Panc1 (cell line): ENCODE results near the gene UPF1. TPM values are rescaled to one million over a fixed set of nuclear protein-coding genes. Genes with fewer than 3 reads are reported as not detected.

Experiments
- ATAC-seq: fragments of 200-7000 bp; cut with Tn5 transposase; 2 replicates; pipeline ENCODE4 v1.9.1; 2020; ENCODE audit warnings: mild to moderate bottlenecking, moderate library complexity
- BruUV-seq: library from RNA; stranded (reverse); fragments of 400-500 nt; replicated peaks from 2 replicates; lab custom pipeline; 2021; lab: Mats Ljungman, UMichigan
- CTCF ChIA-PET: fragments of 300-600 bp; sonication (Branson Sonifier 250); formaldehyde crosslinking; loops from one replicate; lab custom pipeline; 2022; ENCODE audit warnings: antibody characterized with exemption; lab: Charles Lee
- POLR2A ChIA-PET: fragments of 300-600 bp; sonication (Branson Sonifier 250); formaldehyde crosslinking; loops from one replicate; lab custom pipeline; 2022; ENCODE audit warnings: antibody characterized with exemption; lab: Charles Lee
- DNase-seq: peaks from one replicate; pipeline ENCODE4 v3.0.0-alpha.2; 2010; ENCODE audit warnings: low read depth, low spot score
- H3K27ac ChIP-seq: 2 replicates; pipeline ENCODE4 v1.5.1; 2011; ENCODE audit warnings: mild to moderate bottlenecking, low read length, inconsistent platforms
- H3K27me3 ChIP-seq: fragments of 200-500 bp; sonication (Bioruptor generic); 2 replicates; pipeline ENCODE4 v1.6.0; 2014; ENCODE audit warnings: low read length, inconsistent platforms; ENCODE audit not compliant: control insufficient read depth, insufficient read depth
- H3K36me3 ChIP-seq: fragments of 200-500 bp; sonication (Bioruptor generic); 2 replicates; pipeline ENCODE4 v1.5.1; 2014; ENCODE audit warnings: inconsistent platforms, mild to moderate bottlenecking, low read length, moderate library complexity; ENCODE audit not compliant: control insufficient read depth, insufficient read depth
- H3K4me1 ChIP-seq: 2 replicates; pipeline ENCODE4 v1.5.1; 2011; ENCODE audit warnings: inconsistent platforms, mild to moderate bottlenecking, low read length, moderate library complexity; ENCODE audit not compliant: control insufficient read depth, insufficient read depth
- H3K4me3 ChIP-seq, 2 experiments: 2 replicates each; pipeline ENCODE4 v1.5.1; 2011 to 2012; ENCODE audit warnings: low read depth in 2 of 2, low read length in 2 of 2, mild to moderate bottlenecking in 2 of 2, inconsistent platforms in 1 of 2, moderate library complexity in 1 of 2
- H3K9me3 ChIP-seq: fragments of 200-500 bp; sonication (Bioruptor generic); 2 replicates; pipeline ENCODE4 v1.5.1; 2014; ENCODE audit warnings: low read depth, mild to moderate bottlenecking, inconsistent platforms, low read length, moderate library complexity; ENCODE audit not compliant: control insufficient read depth, insufficient read depth
- POLR2AphosphoS5 ChIP-seq: IDR thresholded peaks from 2 replicates; pipeline ENCODE4 v1.6.1; 2012; ENCODE audit warnings: mild to moderate bottlenecking, low read depth, low read length, moderate library complexity
- REST ChIP-seq, 2 experiments: IDR thresholded peaks; 2 replicates each; pipeline ENCODE4 v1.6.1; 2011 to 2012; ENCODE audit warnings: low read depth in 2 of 2, control low read depth in 1 of 2, low read length in 1 of 2, mild to moderate bottlenecking in 1 of 2, moderate library complexity in 1 of 2; ENCODE audit not compliant: insufficient read depth in 1 of 2
- SIN3A ChIP-seq: IDR thresholded peaks from 2 replicates; pipeline ENCODE4 v1.6.1; 2012; ENCODE audit warnings: low read depth, mild to moderate bottlenecking, low read length, moderate library complexity, borderline replicate concordance; ENCODE audit not compliant: insufficient read depth
- TCF7L2 ChIP-seq: IDR thresholded peaks from 2 replicates; pipeline ENCODE4 v1.6.1; 2011; ENCODE audit warnings: mild to moderate bottlenecking, low read depth, low read length, inconsistent platforms
- in situ Hi-C: cut with HindIII; loops from 2 replicates; pipeline ENCODE4 v1.10.0; 2016; ENCODE audit warnings: low sequenced_read_pairs, low pct_unique_long_range_greater_than_20kb
- intact Hi-C: fragments of 100-400 bp; cut with micrococcal nuclease; formaldehyde crosslinking; loops from one replicate; pipeline ENCODE4 v1.10.0; 2022; ENCODE audit not compliant: unreplicated experiment
- total RNA-seq: library from RNA; stranded (reverse); gene quantifications from one replicate; pipeline ENCODE4 v1.2.1, GENCODE V29; 2021; ENCODE audit not compliant: unreplicated experiment
- TF ChIP-seq, protein P1 (sequence below): fragments of 450-650 bp; IDR thresholded peaks from 2 replicates; pipeline ENCODE4 v1.5.1; 2017; ENCODE audit warnings: mild to moderate bottlenecking

UPF1 gene
- total RNA-seq, 1 experiment from 2014 or later: 62.2 TPM

- Histone ChIP-seq H3K9me3 (no peaks in the 10 kb centered on the region), H3K36me3 (no peaks in the 10 kb centered on the region), H3K27me3 (no peaks in the 10 kb centered on the region), H3K27ac (no peak overlapping the region), H3K4me1 (no peaks in the 10 kb centered on the region; the same call in 1 of the 2 replicates), H3K4me3 (peak overlapping the region; percentile 49 to 53)
- CTCF ChIA-PET: interaction anchor here (0.7 to 1.6 kb wide), 2 partner anchors 21 to 411 kb away, joined by 3 to 4 read pairs; no protein-coding TSS in a partner anchor
- TF ChIP-seq, protein P1, sequence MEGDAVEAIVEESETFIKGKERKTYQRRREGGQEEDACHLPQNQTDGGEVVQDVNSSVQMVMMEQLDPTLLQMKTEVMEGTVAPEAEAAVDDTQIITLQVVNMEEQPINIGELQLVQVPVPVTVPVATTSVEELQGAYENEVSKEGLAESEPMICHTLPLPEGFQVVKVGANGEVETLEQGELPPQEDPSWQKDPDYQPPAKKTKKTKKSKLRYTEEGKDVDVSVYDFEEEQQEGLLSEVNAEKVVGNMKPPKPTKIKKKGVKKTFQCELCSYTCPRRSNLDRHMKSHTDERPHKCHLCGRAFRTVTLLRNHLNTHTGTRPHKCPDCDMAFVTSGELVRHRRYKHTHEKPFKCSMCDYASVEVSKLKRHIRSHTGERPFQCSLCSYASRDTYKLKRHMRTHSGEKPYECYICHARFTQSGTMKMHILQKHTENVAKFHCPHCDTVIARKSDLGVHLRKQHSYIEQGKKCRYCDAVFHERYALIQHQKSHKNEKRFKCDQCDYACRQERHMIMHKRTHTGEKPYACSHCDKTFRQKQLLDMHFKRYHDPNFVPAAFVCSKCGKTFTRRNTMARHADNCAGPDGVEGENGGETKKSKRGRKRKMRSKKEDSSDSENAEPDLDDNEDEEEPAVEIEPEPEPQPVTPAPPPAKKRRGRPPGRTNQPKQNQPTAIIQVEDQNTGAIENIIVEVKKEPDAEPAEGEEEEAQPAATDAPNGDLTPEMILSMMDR: no peak
- DNase-seq (no peak), ATAC-seq (no peak)
- no TSS peak for BruUV-seq
- intact Hi-C loops (no loop called here), in situ Hi-C loops (no loop called here)
- POLR2A ChIA-PET: no interaction called here
These were observed 62.7 kb downstream of the UPF1 start for GRCh38 chr19:18894254-18895037.

DNA sequence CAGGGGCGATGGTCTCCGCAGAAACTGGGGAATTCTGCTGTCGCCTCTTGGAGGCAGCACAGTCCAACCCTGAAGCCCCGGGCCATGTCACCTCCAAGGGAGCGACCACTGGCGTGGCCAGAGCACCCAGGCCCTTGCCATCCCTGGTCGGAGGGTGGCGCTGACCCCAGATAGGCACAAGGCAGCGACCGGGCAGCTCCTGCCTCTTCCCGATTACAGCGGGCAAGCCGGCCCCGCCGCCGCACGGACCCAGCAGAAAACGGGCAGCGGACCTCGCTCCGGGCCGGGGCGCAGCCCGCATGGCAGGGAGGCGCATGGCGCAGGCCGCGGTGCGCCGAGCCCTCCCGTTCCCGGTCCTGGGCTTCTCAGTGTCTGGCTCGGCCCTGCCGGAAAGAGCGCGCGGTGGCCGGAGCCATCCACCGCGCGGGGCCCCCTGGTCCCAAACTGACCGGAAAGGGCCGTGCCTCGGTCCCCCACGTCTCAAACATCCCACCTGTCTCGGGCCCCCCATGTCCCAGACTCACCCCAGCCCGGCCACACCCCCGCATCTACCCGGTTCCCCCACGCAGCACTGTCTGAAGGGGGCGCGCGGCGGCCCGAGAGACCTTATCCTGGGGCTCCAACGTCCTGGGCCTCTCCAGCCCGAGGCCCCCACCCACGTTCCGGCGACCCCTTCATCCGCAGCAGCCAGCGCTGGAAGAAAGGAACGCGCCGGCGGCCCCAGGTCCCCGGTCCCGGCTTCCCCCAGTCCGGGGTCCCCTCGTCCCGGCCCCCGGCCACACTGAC, 63.5 kb downstream of the UPF1 start:
- in situ Hi-C loops: no loop called here
- Histone ChIP-seq H3K4me3 (peak overlapping the region; percentile 49 to 53), H3K27ac (peak overlapping the region; percentile 34; the same call in 1 of the 2 replicates), H3K9me3 (no peaks in the 10 kb centered on the region), H3K36me3 (no peaks in the 10 kb centered on the region), H3K27me3 (no peaks in the 10 kb centered on the region), H3K4me1 (no peaks in the 10 kb centered on the region; the same call in 1 of the 2 replicates)
- POLR2A ChIA-PET: no interaction called here
- intact Hi-C loops: no loop called here
- BruUV-seq: no TSS peak
- no peak for TF ChIP-seq POLR2AphosphoS5
- TF ChIP-seq, protein P1: peak; percentile 84
- CTCF ChIA-PET: interaction anchor here (0.5 to 1.6 kb wide), 3 partner anchors 20 to 412 kb away, joined by 3 to 6 read pairs (median 4); no protein-coding TSS in a partner anchor
- ATAC-seq: peak; percentile 86
- DNase-seq: no peak

DNA sequence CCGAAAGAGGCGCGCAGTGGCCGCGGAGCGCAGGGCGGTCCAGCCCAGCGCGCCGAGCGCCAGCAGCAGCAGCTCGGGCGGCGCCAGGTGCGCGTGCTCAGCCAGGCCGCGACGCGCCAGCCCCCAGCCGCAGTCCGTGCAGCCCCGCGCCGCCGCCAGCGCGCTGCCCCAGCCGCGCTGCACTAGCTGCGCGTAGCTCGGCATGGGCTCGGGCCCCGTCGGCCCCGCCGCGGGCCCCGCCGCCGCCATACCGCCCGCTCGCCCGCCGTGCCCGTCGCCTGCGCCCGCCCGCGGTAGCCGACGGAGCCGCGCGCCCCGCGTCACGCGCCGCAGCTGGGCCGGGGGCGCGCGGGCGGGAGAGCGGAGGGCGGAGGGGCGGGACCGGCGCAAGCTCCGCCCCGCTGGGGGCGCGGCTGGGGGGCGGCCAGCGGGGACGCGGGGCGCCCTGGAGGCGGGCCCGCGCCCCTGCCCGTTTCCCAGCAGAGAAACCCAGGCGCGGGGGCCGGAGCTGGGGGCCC, 64.1 kb downstream of the UPF1 start, which contains the start of gene CERS1:
TSS of gene CERS1 (minus strand) at position 335 of the 518 bp plus-strand sequence. CDS start at position 249, 86 bp downstream.
- no peak for DNase-seq
- no TSS peak for BruUV-seq

More for the DNA sequence above, 64.1 kb downstream of the UPF1 start, which contains the start of gene CERS1:
- TF ChIP-seq POLR2AphosphoS5 (no peak), TCF7L2 (no peak), SIN3A (no peak), REST (IDR thresholded peaks at IDR 0.05; ENCODE audit: insufficient read depth in 1 of 2, low read depth in 2 of 2, low read length in 1 of 2) (no peak)
- TF ChIP-seq, protein P1: no peak
- ChIA-PET POLR2A (no interaction called here), CTCF (interaction anchor here (0.9 kb wide), 1 partner anchor 91 kb away, joined by 4 read pairs; no protein-coding TSS in a partner anchor)
- H3K27ac ChIP-seq: peak within 1 kb of the TSS; percentile 34; the same call in 1 of the 2 replicates
- intact Hi-C loops (no loop called here), in situ Hi-C loops (no loop called here)
- no peaks in the 10 kb centered on the region for H3K27me3 ChIP-seq
- no peaks in the 10 kb centered on the region for H3K9me3 ChIP-seq
- H3K4me1 ChIP-seq: no peaks in the 10 kb centered on the region; the same call in 1 of the 2 replicates
- peak within 1 kb of the TSS; percentile 49 to 53 for H3K4me3 ChIP-seq
- H3K36me3 ChIP-seq: no peaks in the 10 kb centered on the region
- peak; percentile 63 for ATAC-seq
